ENCODE results near the gene CACNA1G. TPM values are rescaled to one million over a fixed set of nuclear protein-coding genes. Genes with fewer than 3 reads are reported as not detected.

The CACNA1G gene
- total RNA-seq, 1 donor from 2014 or later: 4.9 TPM

DNA sequence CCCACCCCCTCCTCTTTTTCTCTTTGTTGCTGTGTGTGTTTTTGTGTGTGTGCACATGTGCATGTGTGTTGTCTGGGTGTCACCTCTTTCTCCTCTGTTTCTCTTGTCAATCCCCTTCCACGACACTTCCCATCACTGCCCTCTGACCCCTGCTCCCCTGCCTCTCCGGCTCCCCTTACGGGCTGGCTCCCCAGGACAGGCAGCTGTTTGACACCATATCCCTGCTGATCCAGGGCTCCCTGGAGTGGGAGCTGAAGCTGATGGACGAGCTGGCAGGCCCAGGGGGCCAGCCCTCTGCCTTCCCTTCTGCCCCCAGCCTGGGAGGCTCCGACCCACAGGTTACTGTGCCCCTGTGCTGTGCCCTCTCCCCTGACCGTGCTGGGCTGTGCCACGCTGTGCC is 59.0 kb downstream of the CACNA1G start:
- no peak for TF ChIP-seq POLR2A (IDR thresholded peaks at IDR 0.05)
- TF ChIP-seq, protein P1, sequence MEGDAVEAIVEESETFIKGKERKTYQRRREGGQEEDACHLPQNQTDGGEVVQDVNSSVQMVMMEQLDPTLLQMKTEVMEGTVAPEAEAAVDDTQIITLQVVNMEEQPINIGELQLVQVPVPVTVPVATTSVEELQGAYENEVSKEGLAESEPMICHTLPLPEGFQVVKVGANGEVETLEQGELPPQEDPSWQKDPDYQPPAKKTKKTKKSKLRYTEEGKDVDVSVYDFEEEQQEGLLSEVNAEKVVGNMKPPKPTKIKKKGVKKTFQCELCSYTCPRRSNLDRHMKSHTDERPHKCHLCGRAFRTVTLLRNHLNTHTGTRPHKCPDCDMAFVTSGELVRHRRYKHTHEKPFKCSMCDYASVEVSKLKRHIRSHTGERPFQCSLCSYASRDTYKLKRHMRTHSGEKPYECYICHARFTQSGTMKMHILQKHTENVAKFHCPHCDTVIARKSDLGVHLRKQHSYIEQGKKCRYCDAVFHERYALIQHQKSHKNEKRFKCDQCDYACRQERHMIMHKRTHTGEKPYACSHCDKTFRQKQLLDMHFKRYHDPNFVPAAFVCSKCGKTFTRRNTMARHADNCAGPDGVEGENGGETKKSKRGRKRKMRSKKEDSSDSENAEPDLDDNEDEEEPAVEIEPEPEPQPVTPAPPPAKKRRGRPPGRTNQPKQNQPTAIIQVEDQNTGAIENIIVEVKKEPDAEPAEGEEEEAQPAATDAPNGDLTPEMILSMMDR (IDR thresholded peaks at IDR 0.05): no peak
- no peak for TF ChIP-seq POLR2AphosphoS5 (IDR thresholded peaks at IDR 0.05; ENCODE audit: insufficient read depth in 1 of 2, low read depth in 1 of 2)
- no peak overlapping the region for H3K4me3 ChIP-seq
- no peak for DNase-seq (ENCODE audit: extremely low spot score in 2 of 2)
- H3K4me1 ChIP-seq: peaks cover 7% of the 10 kb centered on the region
- intact Hi-C loops (cut with DNase I): no loop called here
- no peaks in the 10 kb centered on the region for H3K36me3 ChIP-seq
- no peaks in the 10 kb centered on the region for H3K27me3 ChIP-seq
- H3K9me3 ChIP-seq: no peaks in the 10 kb centered on the region
- no peak overlapping the region for H3K27ac ChIP-seq

DNA sequence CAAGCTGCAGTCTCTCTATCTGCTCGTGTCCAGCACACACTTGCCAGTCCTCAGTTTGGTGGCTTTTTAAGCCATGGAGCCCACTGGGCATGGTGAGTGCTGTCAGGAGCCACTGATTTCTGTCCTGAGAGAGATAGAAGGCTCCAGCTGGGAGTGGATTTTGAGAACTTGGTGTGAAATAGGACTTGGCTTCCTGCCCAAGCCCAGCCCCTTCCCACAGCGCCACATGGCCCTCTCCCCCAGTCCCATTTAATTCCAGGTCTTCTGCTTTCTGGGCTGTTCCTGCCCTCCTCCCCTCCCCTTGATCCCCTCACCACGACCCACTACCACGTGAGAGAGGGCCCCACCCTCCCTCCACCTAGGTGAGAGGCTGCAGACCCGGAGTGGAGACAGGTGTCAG is 59.7 kb downstream of the CACNA1G start:
- intact Hi-C loops (cut with DNase I): no loop called here
- Histone ChIP-seq H3K27ac (no peak overlapping the region), H3K9me3 (no peaks in the 10 kb centered on the region), H3K4me1 (peaks cover 7% of the 10 kb centered on the region), H3K4me3 (no peak overlapping the region), H3K27me3 (no peaks in the 10 kb centered on the region), H3K36me3 (no peaks in the 10 kb centered on the region)
- DNase-seq (ENCODE audit: extremely low spot score in 2 of 2): no peak
- no peak for TF ChIP-seq POLR2AphosphoS5 (IDR thresholded peaks at IDR 0.05; ENCODE audit: insufficient read depth in 1 of 2, low read depth in 1 of 2)
- TF ChIP-seq POLR2A (IDR thresholded peaks at IDR 0.05): no peak
- TF ChIP-seq, protein P1 (IDR thresholded peaks at IDR 0.05): no peak

DNA sequence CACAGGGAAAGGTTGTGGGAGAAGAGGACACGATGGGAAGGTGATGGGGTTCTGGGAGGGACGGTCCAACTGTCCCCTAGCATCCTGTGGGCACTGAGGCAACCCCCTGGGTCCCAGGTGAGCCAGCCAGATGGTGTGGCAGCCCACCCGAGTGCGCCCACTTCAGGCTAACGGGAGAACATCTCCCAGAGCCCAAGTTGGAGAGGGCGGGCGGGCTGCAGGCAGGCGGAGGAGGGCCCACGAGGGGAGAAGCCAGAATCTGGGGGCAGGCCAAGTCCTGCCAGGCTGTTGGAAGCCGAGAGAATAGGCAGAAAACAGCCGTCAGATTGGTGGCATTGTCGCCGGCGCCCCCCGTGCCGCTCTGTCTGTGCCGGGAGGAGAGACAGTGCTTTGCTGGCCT is 60.3 kb downstream of the CACNA1G start:
- H3K27ac ChIP-seq: no peak overlapping the region
- H3K4me1 ChIP-seq: peaks cover 7% of the 10 kb centered on the region
- H3K4me3 ChIP-seq: no peak overlapping the region
- intact Hi-C loops (cut with DNase I): no loop called here
- no peaks in the 10 kb centered on the region for H3K9me3 ChIP-seq
- no peaks in the 10 kb centered on the region for H3K27me3 ChIP-seq
- DNase-seq (ENCODE audit: extremely low spot score in 2 of 2): no peak
- TF ChIP-seq POLR2AphosphoS5 (IDR thresholded peaks at IDR 0.05; ENCODE audit: insufficient read depth in 1 of 2, low read depth in 1 of 2): no peak
- TF ChIP-seq POLR2A (IDR thresholded peaks at IDR 0.05): no peak
- TF ChIP-seq, protein P1 (IDR thresholded peaks at IDR 0.05): no peak
- H3K36me3 ChIP-seq: no peaks in the 10 kb centered on the region

DNA sequence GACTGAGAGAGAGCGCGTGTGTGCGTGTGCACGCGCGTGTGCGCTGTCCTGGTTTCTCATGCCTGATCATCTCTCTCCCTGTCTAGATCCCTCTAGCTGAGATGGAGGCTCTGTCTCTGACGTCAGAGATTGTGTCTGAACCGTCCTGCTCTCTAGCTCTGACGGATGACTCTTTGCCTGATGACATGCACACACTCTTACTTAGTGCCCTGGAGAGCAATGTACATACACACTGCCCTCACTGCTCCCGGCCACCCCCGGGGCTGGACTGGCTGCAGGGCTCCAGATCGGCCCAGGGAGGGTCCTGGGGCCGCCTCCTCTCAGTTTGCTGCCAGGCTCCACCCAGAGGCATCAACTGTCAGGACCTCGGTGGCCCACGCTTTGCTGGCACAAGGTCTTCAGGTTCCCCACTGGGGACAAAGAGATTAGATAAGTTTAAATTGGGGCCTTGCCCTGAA is 61.1 kb downstream of the CACNA1G start:
- TF ChIP-seq, protein P1 (IDR thresholded peaks at IDR 0.05): no peak
- TF ChIP-seq POLR2AphosphoS5 (IDR thresholded peaks at IDR 0.05; ENCODE audit: insufficient read depth in 1 of 2, low read depth in 1 of 2) (no peak), POLR2A (IDR thresholded peaks at IDR 0.05) (no peak)
- Histone ChIP-seq H3K4me3 (no peak overlapping the region), H3K36me3 (no peaks in the 10 kb centered on the region), H3K4me1 (peaks cover 7% of the 10 kb centered on the region), H3K9me3 (no peaks in the 10 kb centered on the region), H3K27me3 (no peaks in the 10 kb centered on the region), H3K27ac (no peak overlapping the region)
- DNase-seq (ENCODE audit: extremely low spot score in 2 of 2): no peak
- intact Hi-C loops (cut with DNase I): no loop called here

- H3K4me1 ChIP-seq: no peaks in the 10 kb centered on the region
- H3K9me3 ChIP-seq: no peaks in the 10 kb centered on the region
- no peaks in the 10 kb centered on the region for H3K36me3 ChIP-seq
- H3K27ac ChIP-seq: no peak overlapping the region
- H3K27me3 ChIP-seq: no peaks in the 10 kb centered on the region
- no peak overlapping the region for H3K4me3 ChIP-seq
- no peak for TF ChIP-seq POLR2AphosphoS5 (IDR thresholded peaks at IDR 0.05; ENCODE audit: insufficient read depth in 1 of 2, low read depth in 1 of 2)
- TF ChIP-seq, protein P1 (IDR thresholded peaks at IDR 0.05): no peak
- TF ChIP-seq POLR2A (IDR thresholded peaks at IDR 0.05): no peak
- intact Hi-C loops (cut with DNase I): no loop called here
- no peak for DNase-seq (ENCODE audit: extremely low spot score in 2 of 2)
Observed at GRCh38 chr17:50624321-50624934, 63.9 kb downstream of the CACNA1G start.

Data from vagina (tissue), 2 donors.